CD14-positive monocyte (primary cell): ENCODE results near the gene SERPINE1. TPM values are rescaled to one million over a fixed set of nuclear protein-coding genes. Genes with fewer than 3 reads are reported as not detected.
A peak's percentile ranks its signal among the peaks of the same experiment; 100 is the strongest.

Source experiments
- DNase-seq, 3 donors: peaks; one replicate each; pipeline ENCODE4 v3.0.0-alpha.2; 2011 to 2022
- H2AFZ ChIP-seq: 2 replicates; pipeline ENCODE4 v1.6.0; 2012; ENCODE audit warnings: mild to moderate bottlenecking, low read depth, low read length, inconsistent platforms; ENCODE audit not compliant: insufficient read depth, poor library complexity, severe bottlenecking
- H3K27ac ChIP-seq, 2 donors: 1 replicate in 1 of 2; 2 replicates in 1 of 2; pipeline ENCODE4 v1.5.1; 2012 to 2013; ENCODE audit warnings: low read length in 2 of 2, control low read depth in 1 of 2, inconsistent platforms in 1 of 2, low read depth in 1 of 2, mild to moderate bottlenecking in 1 of 2
- H3K27me3 ChIP-seq, 2 donors: one replicate each; pipeline versions ENCODE4 v1.6.0 to v1.6.1; 2011 to 2013; ENCODE audit warnings: low read length in 2 of 2; ENCODE audit not compliant: control insufficient read depth in 2 of 2, insufficient read depth in 2 of 2
- H3K36me3 ChIP-seq, 2 donors: replicated peaks in 1 of 2; 1 replicate in 1 of 2; 2 replicates in 1 of 2; pipeline versions ENCODE4 v1.5.1 to v1.6.1; 2012 to 2013; ENCODE audit warnings: low read length in 2 of 2, control low read depth in 1 of 2, inconsistent platforms in 1 of 2, mild to moderate bottlenecking in 1 of 2; ENCODE audit not compliant: insufficient read depth in 2 of 2, control insufficient read depth in 1 of 2
- H3K4me1 ChIP-seq, 2 donors: 1 replicate in 1 of 2; 2 replicates in 1 of 2; pipeline versions ENCODE4 v1.5.1 to v1.6.1; 2012 to 2013; ENCODE audit warnings: low read length in 2 of 2, control low read depth in 1 of 2, inconsistent platforms in 1 of 2, mild to moderate bottlenecking in 1 of 2, moderate library complexity in 1 of 2; ENCODE audit not compliant: insufficient read depth in 2 of 2, control insufficient read depth in 1 of 2
- H3K4me2 ChIP-seq: replicated peaks from 2 replicates; pipeline ENCODE3; 2012; ENCODE audit warnings: low read length, moderate library complexity, mild to moderate bottlenecking; ENCODE audit not compliant: poor library complexity, severe bottlenecking; ENCODE audit errors: extremely low read depth
- H3K4me3 ChIP-seq, 3 experiments: fragments of 200-600 bp in 1 of 3; sonication (generic) in 1 of 3; replicated peaks in 1 of 3; 1 replicate in 2 of 3; 2 replicates in 1 of 3; pipeline ENCODE4 v1.5.1; 2011 to 2013; ENCODE audit warnings: low read length in 3 of 3, mild to moderate bottlenecking in 3 of 3, control low read depth in 2 of 3, low read depth in 2 of 3, inconsistent platforms in 1 of 3, moderate library complexity in 1 of 3
- H3K79me2 ChIP-seq: 2 replicates; pipeline ENCODE4 v1.6.0; 2012; ENCODE audit warnings: mild to moderate bottlenecking, control low read depth, inconsistent platforms, low read length, moderate library complexity; ENCODE audit not compliant: insufficient read depth
- H3K9ac ChIP-seq: 2 replicates; pipeline ENCODE4 v1.6.0; 2017; ENCODE audit warnings: low read length, mild to moderate bottlenecking; ENCODE audit not compliant: insufficient read depth, poor library complexity, severe bottlenecking
- H3K9me3 ChIP-seq, 2 donors: replicated peaks in 1 of 2; 1 replicate in 1 of 2; 2 replicates in 1 of 2; pipeline versions ENCODE4 v1.5.1 to v1.6.1; 2012 to 2013; ENCODE audit warnings: low read length in 2 of 2, control low read depth in 1 of 2; ENCODE audit not compliant: control insufficient read depth in 1 of 2, insufficient read depth in 1 of 2
- H4K20me1 ChIP-seq: 2 replicates; pipeline ENCODE4 v1.6.0; 2012; ENCODE audit warnings: mild to moderate bottlenecking, low read length, control low read depth, moderate library complexity; ENCODE audit not compliant: insufficient read depth
- H3K27ac Mint-ChIP-seq, 7 donors: one replicate each; pipeline ENCODE4 v1.8.0; 2020; ENCODE audit warnings: mild to moderate bottlenecking in 7 of 7, mixed read lengths in 7 of 7, moderate library complexity in 6 of 7, inconsistent platforms in 2 of 7
- H3K27me3 Mint-ChIP-seq, 3 donors: one replicate each; pipeline ENCODE4 v1.8.0; 2021 to 2022; ENCODE audit warnings: low read depth in 3 of 3, mild to moderate bottlenecking in 3 of 3, mixed read lengths in 3 of 3, moderate library complexity in 3 of 3, inconsistent platforms in 1 of 3
- H3K36me3 Mint-ChIP-seq, 2 donors: one replicate each; pipeline ENCODE4 v1.8.0; 2020; ENCODE audit warnings: mixed read lengths in 2 of 2, inconsistent platforms in 1 of 2, mild to moderate bottlenecking in 1 of 2
- H3K4me1 Mint-ChIP-seq: one replicate; pipeline ENCODE4 v1.8.0; 2020; ENCODE audit warnings: mild to moderate bottlenecking, mixed read lengths
- H3K4me3 Mint-ChIP-seq, 2 donors: one replicate each; pipeline ENCODE4 v1.8.0; 2020; ENCODE audit warnings: mild to moderate bottlenecking in 2 of 2, mixed read lengths in 2 of 2, moderate library complexity in 1 of 2
- H3K9me3 Mint-ChIP-seq, 7 donors: one replicate each; pipeline ENCODE4 v1.8.0; 2020 to 2022; ENCODE audit warnings: mixed read lengths in 7 of 7, mild to moderate bottlenecking in 6 of 7, moderate library complexity in 6 of 7, inconsistent platforms in 2 of 7
- WGBS: methylation state at CpG from one replicate; pipeline ENCODE4 v1.1.5; 2013; ENCODE audit warnings: missing lambda C conversion rate; ENCODE audit not compliant: insufficient coverage; 5-methylcytosine and 5-hydroxymethylcytosine counted together
- intact Hi-C, 2 donors: fragments of 100-400 bp; cut with micrococcal nuclease; formaldehyde crosslinking; loops; one replicate each; pipeline versions ENCODE4 v1.15.0 to v1.15.1; 2023
- polyA plus RNA-seq, 3 donors: library from polyadenylated mRNA; depleted of rRNA in 1 of 3; unstranded in 2 of 3; stranded (reverse) in 1 of 3; fragments of 300-500 nt in 2 of 3; fragments of >200 nt in 1 of 3; fragmentation: Illumina TruSeq in 2 of 3; gene quantifications; 1 replicate in 2 of 3; 2 replicates in 1 of 3; pipeline ENCODE4 v1.2.3, GENCODE V29; 2012 to 2021
- TF ChIP-seq, protein P1 (sequence below): fragments of 200-600 bp; IDR thresholded peaks from one replicate; pipeline ENCODE4 v1.8.0; 2022; ENCODE audit warnings: antibody characterized with exemption, mild to moderate bottlenecking

The SERPINE1 gene
- polyA plus RNA-seq, 3 donors = 0.07 to 0.21 (median 0.16) TPM

DNA sequence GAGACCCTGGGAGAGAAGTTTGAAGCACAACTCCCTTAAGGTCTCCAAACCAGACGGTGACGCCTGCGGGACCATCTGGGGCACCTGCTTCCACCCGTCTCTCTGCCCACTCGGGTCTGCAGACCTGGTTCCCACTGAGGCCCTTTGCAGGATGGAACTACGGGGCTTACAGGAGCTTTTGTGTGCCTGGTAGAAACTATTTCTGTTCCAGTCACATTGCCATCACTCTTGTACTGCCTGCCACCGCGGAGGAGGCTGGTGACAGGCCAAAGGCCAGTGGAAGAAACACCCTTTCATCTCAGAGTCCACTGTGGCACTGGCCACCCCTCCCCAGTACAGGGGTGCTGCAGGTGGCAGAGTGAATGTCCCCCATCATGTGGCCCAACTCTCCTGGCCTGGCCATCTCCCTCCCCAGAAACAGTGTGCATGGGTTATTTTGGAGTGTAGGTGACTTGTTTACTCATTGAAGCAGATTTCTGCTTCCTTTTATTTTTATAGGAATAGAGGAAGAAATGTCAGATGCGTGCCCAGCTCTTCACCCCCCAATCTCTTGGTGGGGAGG, 10.8 kb downstream of the SERPINE1 start:
- peak overlapping the region; percentile 50 for H3K4me2 ChIP-seq
- Mint-ChIP-seq H3K4me1 (peaks cover 50% of the 10 kb centered on the region), H3K4me3 (peak overlapping the region; percentile 51 to 83), H3K36me3 (peaks cover 0 to 2% of the 10 kb centered on the region in 2 donors), H3K27ac (peak overlapping the region; percentile 90 to 97 (median 93)), H3K27me3 (peaks cover 13 to 35% (median 31%) of the 10 kb centered on the region in 3 donors), H3K9me3 (peaks cover 0 to 5% (median 0%) of the 10 kb centered on the region in 7 donors)
- peak overlapping the region; percentile 37 for H2AFZ ChIP-seq
- H3K9ac ChIP-seq = peak overlapping the region; percentile 78
- no peaks in the 10 kb centered on the region for H3K36me3 ChIP-seq
- WGBS = 83% methylated on average over 8 of the region's 9 CpGs
- peaks cover 0 to 4% of the 10 kb centered on the region in 2 donors for H3K27me3 ChIP-seq
- no peaks in the 10 kb centered on the region for H3K79me2 ChIP-seq
- H3K4me3 ChIP-seq = peak overlapping the region in 1 of 3 experiments; percentile 44
- H3K27ac ChIP-seq = peak overlapping the region; percentile 71 to 96
- intact Hi-C loops = loop anchor here (5.0 kb wide), 1 partner anchor 35 kb away; no protein-coding TSS in a partner anchor
- no peak for DNase-seq
- H3K9me3 ChIP-seq = no peaks in the 10 kb centered on the region
- TF ChIP-seq, protein P1, sequence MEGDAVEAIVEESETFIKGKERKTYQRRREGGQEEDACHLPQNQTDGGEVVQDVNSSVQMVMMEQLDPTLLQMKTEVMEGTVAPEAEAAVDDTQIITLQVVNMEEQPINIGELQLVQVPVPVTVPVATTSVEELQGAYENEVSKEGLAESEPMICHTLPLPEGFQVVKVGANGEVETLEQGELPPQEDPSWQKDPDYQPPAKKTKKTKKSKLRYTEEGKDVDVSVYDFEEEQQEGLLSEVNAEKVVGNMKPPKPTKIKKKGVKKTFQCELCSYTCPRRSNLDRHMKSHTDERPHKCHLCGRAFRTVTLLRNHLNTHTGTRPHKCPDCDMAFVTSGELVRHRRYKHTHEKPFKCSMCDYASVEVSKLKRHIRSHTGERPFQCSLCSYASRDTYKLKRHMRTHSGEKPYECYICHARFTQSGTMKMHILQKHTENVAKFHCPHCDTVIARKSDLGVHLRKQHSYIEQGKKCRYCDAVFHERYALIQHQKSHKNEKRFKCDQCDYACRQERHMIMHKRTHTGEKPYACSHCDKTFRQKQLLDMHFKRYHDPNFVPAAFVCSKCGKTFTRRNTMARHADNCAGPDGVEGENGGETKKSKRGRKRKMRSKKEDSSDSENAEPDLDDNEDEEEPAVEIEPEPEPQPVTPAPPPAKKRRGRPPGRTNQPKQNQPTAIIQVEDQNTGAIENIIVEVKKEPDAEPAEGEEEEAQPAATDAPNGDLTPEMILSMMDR = no peak
- H4K20me1 ChIP-seq = no peaks in the 10 kb centered on the region
- peaks cover 28 to 42% of the 10 kb centered on the region in 2 donors for H3K4me1 ChIP-seq

DNA sequence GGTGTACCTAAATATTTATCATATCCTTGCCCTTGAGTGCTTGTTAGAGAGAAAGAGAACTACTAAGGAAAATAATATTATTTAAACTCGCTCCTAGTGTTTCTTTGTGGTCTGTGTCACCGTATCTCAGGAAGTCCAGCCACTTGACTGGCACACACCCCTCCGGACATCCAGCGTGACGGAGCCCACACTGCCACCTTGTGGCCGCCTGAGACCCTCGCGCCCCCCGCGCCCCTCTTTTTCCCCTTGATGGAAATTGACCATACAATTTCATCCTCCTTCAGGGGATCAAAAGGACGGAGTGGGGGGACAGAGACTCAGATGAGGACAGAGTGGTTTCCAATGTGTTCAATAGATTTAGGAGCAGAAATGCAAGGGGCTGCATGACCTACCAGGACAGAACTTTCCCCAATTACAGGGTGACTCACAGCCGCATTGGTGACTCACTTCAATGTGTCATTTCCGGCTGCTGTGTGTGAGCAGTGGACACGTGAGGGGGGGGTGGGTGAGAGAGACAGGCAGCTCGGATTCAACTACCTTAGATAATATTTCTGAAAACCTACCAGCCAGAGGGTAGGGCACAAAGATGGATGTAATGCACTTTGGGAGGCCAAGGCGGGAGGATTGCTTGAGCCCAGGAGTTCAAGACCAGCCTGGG, 11.4 kb downstream of the SERPINE1 start:
- Mint-ChIP-seq H3K4me1 (peaks cover 52% of the 10 kb centered on the region), H3K4me3 (peak overlapping the region; percentile 51 to 83), H3K9me3 (peaks cover 0 to 5% (median 0%) of the 10 kb centered on the region in 7 donors), H3K36me3 (peaks cover 0 to 2% of the 10 kb centered on the region in 2 donors), H3K27me3 (peaks cover 11 to 37% (median 29%) of the 10 kb centered on the region in 3 donors), H3K27ac (peak overlapping the region; percentile 90 to 97 (median 93))
- peak; percentile 96 to 99 (median 98) for DNase-seq
- no peaks in the 10 kb centered on the region for H3K79me2 ChIP-seq
- peak overlapping the region; percentile 78 for H3K9ac ChIP-seq
- 0% methylated on average over 3 of the region's 16 CpGs for WGBS
- TF ChIP-seq, protein P1 = peak; percentile 98
- H3K4me2 ChIP-seq = peak overlapping the region; percentile 50
- intact Hi-C loops = loop anchor here (5.0 kb wide), 1 partner anchor 36 kb away; no protein-coding TSS in a partner anchor
- no peaks in the 10 kb centered on the region for H3K36me3 ChIP-seq
- H3K4me3 ChIP-seq = peak overlapping the region in 2 of 3 experiments; percentile 17 to 44
- no peaks in the 10 kb centered on the region for H3K9me3 ChIP-seq
- peaks cover 0 to 4% of the 10 kb centered on the region in 2 donors for H3K27me3 ChIP-seq
- peak overlapping the region; percentile 71 to 96 for H3K27ac ChIP-seq
- H4K20me1 ChIP-seq = no peaks in the 10 kb centered on the region
- peak overlapping the region; percentile 37 for H2AFZ ChIP-seq
- H3K4me1 ChIP-seq = peaks cover 28 to 42% of the 10 kb centered on the region in 2 donors
